Dermis blood vessel endothelial cell (primary cell): ENCODE results near the gene MYL6. TPM values are rescaled to one million over a fixed set of nuclear protein-coding genes. Genes with fewer than 3 reads are reported as not detected.

ENCODE experiments used
- DNase-seq: peaks from one replicate; pipeline ENCODE4 v3.0.0; 2010
- total RNA-seq: library from RNA; depleted of rRNA; stranded (reverse); fragments of >200 nt; gene quantifications from 2 replicates; pipeline ENCODE4 v1.2.3, GENCODE V29; 2014

The MYL6 gene
- 1,647 and 2,863 TPM in 2 replicates for total RNA-seq

DNA sequence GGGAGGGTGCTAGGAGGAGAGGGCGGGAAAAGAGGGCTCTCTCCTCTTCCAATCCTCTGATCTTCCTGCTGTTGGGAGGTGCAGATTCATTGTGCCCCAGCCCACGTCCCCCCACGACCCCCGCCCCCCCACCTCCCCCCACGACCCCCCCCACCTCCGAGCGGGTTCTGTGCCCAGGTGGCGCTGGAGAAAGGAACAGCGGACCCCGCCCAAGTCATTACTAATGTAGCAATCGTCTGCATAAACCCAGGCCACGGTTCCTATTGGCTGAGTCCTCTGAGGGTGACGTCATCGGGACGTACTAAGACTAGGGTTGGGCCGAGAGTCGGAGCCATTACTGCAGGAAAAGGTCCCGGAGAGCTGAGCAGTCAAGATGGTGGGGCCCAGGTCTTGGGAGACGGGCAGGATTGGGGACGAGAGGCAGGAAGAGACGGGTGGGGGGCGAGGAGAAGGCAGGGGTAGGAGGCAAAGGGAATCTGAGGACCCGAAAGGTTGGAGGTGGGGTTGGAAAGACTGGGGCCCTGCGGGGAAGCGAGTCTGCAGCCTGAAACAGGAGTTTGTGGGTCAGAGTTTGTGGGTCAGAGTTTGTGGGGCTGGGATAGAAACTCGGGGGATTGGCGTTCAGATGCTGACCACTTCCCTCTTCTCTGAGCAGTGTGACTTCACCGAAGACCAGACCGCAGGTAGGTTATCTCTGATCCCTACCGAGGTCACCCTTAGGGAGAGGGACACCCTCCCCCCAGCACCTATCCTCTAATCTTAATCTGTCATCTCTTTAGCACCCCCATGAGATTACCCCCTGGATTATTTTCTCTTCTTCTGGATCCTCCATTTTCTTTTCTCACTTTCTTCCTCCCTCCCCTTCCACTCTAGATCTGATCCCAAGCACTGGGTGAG, at the start of gene MYL6:
MYL6 (plus strand) TSS at position 331 of the 897 bp plus-strand sequence; CDS start at position 374, 43 bp downstream.
- peak; percentile 99 for DNase-seq

DNA sequence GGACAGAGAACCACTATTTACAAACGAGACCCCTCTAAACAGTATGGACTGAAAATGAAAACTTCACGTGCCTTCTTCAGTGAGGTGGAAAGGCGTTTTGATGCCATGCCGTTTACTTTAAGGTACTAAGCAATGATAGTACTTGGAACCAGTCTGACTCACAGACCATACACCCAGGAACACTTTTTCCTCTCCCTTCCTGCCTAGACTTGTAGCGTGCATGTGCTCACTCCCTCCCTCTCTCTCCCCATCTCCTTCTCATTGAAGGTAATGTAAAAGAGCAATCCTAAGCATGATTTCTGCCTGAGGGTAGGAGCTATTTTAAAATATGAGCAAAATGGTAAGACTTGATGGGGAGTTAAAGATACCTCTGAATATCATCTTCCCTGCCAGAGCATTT, 47.6 kb upstream of the MYL6 start:
- DNase-seq: no peak

DNA sequence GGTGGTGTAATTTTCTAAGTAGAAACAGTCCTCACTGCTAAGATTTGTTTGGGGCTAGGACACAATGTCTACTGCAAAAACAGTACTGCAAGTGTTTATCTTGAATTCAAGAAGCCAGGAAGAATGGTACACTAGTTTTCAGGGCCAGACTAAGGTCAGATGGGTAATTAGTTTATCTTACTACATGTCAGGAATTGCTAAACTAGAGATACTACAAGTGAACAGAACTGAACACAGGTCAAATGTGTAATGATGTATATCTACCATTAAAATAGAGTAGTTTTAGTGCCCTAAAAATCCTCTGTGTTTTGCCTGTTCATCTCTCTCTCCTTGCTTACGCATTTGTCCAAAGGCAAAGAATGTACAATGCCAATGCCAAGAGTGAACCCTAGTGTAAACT, 44.1 kb upstream of the MYL6 start:
- no peak for DNase-seq

DNA sequence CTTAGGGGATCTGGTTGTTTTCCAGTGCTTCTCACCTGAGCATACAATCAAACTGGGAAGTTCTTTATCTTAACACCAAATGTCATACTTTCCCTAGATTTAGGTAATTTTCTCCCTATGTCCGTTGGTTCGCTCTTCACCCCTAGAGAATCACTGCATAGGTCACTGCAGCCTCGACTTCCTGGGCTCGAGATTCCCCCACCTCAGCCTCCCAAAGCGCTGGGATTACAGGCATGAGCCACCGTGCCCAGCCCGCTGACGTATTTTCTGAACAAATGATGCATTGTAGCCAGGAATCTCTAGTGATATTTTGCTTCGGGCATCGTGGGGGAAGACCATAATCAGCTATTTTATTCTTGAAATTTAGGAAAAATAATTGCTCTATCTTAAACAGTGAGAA, 42.8 kb upstream of the MYL6 start:
- DNase-seq: peak; percentile 46

DNA sequence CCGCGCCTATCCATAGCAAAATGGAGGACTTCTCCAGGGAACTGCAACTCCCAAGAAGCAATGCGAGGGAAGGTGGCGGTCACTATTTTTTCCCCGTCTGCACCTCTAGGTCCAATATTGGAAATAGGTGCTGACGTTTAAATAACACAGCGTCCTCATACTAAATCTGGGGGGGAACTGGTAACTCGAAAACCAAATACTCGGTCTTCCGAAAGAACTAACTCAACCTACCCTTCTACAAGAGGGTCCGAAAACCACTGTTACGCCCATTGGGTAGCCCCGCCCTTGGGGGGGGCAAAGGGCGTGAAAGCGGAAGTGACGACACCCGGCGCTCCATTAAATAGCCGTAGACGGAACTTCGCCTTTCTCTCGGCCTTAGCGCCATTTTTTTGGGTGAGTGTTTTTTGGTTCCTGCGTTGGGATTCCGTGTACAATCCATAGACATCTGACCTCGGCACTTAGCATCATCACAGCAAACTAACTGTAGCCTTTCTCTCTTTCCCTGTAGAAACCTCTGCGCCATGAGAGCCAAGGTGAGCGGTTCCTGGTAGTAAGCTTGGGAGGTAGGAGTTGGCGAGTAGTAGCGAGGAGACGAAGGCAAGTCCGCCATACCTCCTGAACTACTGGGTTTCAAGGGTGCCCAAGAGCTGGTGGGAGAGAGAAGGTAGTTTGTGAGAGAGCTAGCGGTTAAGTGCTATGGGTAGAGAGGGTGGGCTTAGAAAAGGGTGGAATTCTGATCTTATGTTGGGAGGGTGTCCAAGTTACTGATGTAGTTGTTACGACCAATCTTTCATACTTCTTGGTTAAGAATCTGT, 41.7 kb upstream of the MYL6 start, which contains the start of gene RPL41:
RPL41 (plus strand) TSS at position 367 of the 815 bp plus-strand sequence.
- peak; percentile 96 for DNase-seq

DNA sequence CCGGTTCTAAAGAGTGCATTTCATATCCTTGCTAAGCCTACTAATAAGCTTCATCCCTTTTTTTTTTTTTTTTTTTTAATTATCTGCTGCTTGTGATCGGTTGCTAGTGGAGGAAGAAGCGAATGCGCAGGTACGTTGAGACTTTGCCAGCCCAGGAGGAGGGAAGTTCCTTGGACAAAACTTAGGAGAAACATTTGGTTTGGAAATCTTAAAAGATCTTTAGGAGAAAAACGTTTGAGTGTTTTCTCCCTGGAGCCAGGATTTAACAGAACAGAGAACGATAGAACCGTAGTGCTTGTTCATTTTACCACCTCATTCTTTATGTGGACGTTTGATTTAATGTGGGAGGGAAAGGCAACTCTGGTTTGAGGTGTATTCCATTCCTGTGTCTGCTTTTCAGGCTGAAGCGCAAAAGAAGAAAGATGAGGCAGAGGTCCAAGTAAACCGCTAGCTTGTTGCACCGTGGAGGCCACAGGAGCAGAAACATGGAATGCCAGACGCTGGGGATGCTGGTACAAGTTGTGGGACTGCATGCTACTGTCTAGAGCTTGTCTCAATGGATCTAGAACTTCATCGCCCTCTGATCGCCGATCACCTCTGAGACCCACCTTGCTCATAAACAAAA, 41.0 kb upstream of the MYL6 start:
- DNase-seq: peak; percentile 34

DNA sequence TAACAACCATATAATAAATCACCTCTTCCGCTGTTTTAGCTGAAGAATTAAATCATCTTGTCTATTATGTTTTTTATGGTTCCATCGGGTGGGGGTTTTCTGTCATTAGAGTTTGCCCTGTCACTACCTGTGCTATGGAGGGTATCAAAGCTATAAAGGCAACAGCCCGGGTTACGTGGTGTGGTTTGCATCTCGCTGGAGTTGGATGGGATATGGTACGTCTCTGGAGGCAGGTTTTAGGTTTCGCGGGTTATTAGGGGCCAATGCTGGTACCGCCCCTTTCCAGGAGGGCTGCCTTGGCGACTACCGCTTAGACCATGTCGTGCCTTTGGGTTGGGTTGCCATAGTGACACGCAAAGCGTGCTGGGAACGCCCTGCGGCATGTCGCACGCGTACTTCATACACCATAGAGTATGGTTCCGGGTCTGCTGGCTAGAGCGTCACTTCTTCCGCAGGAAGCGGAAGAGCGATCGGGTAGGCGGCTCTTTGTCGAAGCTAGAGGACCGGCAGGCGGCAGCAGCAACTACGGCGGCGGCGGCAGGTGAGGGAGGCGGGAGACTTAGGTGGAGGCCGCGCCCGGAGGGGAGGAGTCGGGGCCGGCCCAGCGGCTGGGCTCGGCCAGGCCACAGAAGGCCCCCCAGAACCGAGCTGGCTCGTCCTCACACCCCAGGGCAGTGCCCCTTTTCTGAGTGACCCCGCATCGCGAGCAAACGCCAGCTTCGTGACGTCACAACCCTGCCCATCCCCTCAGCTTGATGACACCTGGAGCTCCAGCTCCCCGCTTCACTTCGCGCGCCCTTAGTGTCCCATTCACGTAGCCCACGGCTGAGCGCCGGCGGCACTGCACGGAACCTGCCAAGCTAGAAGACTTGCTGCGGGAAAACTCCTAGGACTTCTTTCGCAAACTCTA, 40.1 kb upstream of the MYL6 start, which contains the start of gene ZC3H10:
ZC3H10 (plus strand) TSS at position 489 of the 910 bp plus-strand sequence. CDS start 2,297 bp downstream, outside the sequence.
- peak; percentile 100 for DNase-seq

DNA sequence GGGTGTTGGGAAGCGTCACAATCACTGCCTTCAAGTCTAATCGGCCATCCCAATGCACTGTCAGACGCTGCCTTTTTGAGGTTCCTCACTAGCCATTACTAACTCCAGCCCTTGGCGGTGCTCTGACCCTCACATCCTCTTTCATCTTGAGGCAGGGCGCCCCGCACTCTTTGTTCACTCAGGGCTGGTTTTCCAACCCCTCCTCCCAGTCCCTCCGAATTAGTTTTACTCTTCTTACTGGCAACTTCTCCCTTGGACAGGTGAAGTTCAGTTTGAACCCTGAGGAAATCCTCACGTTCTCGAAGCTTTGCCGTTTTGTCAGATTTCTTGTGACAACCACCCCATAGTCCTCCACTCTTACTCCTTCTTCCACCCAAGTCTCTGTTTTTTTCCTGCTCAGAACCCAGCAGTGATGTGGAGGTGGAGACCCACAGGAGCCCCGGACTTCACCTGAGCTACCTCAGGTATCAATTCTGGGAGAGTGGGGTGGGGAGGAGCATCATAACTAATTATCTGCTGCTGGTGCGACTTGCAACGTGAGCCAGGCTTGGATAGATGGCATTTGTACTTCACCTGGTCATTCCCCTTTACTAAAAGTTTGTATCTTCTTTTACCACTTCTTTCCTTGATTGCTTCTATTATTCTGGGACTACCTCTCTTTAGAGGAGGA, 39.3 kb upstream of the MYL6 start:
- no peak for DNase-seq

DNA sequence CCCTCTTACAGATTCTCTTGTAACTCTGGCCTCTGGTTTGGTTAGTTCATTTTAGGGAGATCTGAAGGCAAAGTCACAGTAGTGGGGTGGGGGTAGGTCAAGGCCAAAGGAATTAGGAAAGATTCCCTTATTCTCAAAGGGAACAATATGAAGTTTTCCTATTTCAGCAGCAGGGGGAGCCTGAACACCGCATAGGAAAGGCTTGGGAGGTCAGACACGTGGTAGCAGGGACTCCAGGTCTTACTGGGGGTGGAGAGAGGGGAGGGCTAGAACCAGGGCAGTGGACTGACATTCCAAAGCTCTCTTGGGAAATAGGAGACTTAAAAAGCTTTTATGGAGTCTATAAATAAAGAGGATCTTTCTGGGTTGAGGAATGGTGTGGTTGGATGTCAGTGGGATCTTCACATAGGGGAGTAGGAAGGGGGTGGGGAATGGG, 38.8 kb upstream of the MYL6 start:
- DNase-seq: peak; percentile 95

DNA sequence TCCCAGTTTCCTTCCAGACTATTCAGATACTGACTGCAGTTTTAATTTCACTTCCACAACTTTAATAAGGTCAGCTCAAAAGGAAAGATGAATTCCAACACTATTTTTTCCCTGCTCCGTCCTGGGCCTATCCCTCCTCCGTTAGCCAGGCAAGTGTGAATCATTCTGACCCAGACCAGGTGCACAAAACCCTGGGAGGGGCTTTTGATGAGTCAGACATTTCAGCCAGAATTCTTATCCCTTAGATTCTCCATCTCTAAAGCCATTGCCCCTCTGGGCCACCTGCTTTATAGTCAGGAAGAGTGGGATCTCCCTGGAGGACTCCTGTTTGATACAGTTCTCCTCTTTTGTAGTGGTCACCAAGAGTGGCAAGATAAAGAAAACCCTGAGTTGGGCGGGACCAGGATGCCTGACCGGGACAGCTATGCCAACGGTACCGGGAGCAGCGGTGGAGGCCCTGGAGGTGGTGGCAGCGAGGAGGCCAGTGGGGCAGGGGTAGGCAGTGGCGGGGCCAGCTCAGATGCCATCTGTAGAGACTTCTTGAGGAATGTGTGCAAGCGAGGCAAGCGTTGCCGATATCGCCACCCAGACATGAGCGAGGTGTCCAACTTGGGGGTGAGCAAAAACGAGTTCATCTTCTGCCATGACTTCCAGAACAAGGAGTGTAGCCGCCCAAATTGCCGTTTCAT, 37.9 kb upstream of the MYL6 start:
- DNase-seq: peak; percentile 23

DNA sequence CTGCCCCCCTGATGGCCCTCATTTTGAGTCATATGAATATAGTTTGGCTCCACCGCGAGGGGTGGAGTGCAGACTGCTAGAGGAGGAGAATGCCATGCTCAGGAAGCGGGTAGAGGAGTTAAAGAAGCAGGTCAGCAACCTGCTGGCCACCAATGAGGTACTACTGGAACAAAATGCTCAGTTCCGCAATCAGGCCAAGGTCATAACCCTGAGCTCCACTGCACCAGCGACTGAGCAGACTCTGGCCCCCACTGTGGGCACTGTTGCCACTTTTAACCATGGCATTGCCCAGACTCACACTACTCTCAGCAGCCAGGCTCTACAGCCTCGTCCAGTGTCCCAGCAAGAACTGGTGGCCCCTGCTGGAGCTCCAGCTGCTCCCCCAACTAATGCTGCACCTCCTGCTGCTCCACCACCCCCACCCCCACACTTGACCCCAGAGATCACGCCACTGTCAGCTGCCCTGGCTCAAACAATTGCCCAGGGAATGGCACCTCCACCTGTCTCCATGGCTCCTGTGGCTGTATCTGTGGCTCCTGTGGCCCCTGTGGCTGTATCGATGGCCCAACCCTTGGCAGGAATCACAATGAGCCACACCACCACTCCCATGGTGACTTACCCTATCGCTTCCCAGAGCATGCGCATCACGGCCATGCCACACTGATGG, 36.8 kb upstream of the MYL6 start:
- DNase-seq: no peak

DNA sequence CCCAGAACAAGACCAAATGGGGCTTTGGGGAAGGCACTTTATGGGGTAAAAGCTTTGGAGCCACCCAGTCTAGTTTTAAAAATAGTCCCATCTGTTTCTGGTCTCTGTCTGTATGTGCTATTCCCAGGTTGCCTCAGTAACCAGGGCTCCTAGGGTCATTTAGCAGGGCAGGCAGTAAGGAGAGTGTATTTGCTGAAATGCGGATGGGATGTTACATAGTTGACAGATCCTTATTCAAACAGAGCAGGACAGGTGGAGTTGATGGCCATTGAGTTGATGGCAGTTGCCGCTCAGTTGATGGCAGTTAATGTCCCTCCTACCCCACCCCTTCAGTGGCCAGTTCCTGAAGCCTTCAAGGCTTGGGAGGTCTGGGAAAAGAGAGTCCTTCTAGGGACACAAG, 35.5 kb upstream of the MYL6 start:
- DNase-seq: no peak

DNA sequence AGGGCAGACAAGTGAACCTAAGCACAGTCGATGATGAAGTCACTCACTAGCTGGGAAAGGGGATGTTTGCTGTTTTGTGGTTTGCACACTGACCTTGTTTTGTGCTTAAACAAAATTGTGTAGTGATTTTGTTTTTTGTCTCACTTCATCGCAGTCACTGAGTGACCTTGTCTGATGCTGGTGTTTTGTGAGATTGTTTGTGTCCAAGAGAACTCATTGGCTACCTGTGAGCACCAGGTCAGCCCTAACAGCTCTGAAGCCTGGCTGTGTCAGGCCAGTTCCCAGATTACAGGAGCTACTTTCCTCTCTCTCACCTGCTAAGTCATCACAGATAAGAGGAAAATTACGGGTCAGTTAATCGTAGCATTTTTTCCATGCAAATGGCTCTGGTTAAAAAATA, 34.0 kb upstream of the MYL6 start:
- DNase-seq: no peak

DNA sequence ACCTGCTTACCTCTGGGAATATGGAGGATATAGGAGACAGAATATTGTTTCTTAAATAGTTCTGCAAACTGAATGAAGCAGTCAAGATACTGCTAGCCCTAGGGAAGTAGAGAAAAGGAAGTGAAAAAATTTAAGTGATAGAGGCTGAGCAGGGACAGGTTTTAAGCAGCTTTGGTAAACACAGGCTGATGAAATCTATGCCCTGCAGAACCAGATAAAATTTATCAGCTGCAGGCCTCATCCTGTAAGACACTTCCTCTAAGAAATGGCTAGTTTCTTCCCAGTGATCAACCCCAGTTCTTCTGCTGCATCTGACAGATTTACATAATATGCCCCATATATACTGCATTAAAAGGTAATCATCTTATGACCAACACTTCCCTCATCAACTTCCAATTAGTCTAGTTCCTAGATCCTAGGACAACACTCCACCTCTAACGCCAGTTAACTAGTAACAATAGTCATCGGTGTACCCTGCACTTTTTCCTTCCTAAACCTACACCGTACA, 31.4 kb upstream of the MYL6 start:
- DNase-seq: peak; percentile 10

DNA sequence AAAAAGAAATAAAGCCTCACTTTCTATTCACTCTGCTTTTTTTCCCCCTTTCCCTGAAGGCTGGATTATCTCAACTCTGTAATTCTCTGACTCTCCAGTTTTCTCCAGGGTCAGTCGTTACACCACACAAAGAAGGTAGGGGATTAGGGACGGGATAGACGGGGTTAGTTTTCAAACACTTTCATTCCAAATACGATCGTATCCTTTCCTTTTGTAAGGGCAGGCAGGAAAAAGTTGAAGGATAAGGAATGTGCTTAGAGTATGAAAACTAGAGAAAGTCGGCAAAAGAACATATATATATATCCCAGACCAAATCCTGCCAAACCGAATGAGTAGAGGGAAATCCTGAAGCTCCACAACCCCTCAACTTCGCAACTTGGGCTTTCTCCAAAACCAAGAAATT, 30.7 kb upstream of the MYL6 start:
- DNase-seq: no peak

DNA sequence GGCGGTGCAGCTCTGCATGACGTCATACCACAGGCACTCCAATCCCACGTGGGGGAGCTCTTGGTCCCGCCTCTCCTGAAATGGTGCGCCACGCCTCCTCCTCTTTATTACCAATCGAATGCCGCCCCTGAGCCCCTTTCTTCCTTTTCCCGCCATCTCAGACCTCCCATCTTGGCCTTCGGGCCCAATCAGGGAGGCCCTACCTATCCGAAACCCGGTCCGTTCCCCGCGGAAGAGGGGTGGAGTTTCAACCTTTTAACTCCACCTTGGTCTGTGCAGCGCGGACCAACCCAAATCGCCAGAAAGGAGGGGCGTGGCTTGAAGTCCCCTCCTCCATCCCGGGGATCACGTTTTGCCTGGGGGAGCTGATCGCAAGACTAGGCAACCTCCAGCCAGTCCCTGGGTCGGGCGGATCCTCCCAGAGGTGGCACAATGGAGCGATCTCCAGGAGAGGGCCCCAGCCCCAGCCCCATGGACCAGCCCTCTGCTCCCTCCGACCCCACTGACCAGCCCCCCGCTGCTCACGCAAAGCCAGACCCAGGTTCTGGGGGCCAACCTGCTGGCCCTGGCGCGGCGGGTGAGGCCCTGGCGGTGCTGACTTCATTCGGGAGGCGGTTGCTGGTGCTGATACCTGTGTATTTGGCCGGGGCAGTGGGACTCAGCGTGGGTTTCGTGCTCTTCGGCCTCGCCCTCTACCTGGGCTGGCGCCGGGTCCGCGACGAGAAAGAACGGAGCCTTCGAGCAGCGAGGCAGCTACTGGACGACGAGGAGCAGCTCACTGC, 30.1 kb upstream of the MYL6 start, which contains the start of gene ESYT1:
ESYT1 (plus strand) TSS at position 380 of the 782 bp plus-strand sequence; CDS start at position 433, 53 bp downstream.
- peak; percentile 100 for DNase-seq

DNA sequence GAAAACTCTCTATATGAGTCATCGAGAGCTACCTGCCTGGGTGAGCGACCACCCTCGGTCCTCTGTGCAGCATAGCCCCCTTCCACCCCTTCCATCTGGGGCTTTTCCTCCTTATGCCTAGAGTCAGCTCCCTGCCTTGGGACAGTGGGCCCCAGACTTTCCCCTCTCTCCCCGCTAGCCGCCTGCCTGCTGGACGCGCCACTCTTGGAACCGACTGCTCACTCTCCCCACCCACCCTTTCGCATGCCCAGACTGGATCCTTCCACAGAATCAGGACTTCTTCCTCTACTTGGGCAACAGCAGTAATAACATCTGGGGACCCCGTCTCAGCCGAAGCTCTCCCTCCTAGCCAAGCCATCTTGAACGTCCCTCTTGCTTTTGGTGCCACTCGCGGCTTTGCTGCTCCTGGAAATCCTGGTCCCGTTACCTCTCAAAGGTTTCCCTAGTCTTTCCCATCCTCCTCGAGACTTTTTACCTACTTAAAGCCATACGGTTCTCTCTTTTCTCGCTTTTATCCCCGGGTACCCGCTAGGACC, 29.4 kb upstream of the MYL6 start:
- DNase-seq: peak; percentile 41

DNA sequence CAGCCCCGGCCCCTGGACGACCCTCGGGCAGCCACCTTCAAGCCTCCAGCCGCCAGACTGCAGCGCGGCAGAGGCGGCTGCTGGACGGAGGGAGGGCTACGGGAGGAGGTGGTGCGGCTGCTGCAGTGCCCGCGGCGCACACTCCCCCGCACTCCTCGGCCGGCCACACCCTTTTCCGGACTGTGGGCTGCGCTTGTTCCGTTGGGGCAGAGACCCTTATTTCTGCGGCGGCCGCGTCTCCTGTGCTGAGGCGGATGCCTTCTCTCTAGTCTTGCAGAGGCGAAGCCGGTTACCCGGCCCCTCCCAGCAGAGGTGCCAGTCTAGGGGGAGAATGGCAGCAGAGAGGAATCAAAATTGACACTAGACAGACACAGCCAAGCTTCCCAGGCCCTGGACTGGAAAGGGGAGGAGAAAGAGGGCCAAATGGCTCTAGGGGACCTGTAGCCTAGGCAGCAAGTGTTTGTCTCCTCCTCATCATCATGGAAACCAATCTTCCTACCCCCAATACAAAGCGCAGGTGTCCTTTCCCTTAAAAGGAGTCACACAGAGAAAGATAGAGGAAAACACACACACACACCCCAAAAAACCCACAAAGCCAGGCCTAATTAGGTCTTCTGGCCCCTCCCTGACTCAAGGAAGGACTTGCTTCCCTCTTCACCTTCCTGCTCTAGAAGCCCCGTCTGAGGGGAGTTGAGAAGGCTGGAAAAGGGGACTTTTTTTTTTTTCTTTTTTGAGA, 28.8 kb upstream of the MYL6 start:
- peak; percentile 55 for DNase-seq
